Progenitor cell of endocrine pancreas (in vitro differentiated cells): Measurements from ENCODE around the gene SLX4IP. TPM values are rescaled to one million over a fixed set of nuclear protein-coding genes. Genes with fewer than 3 reads are reported as not detected.

Source experiments
- DNase-seq: peaks from one replicate; pipeline ENCODE4 v3.0.0; 2021; ENCODE audit warnings: low spot score; ENCODE audit not compliant: unreplicated experiment
- H3K27ac Mint-ChIP-seq: 2 replicates; pipeline ENCODE4 v1.8.0; 2021; ENCODE audit warnings: mild to moderate bottlenecking, moderate library complexity, mixed read lengths
- H3K27me3 Mint-ChIP-seq: 2 replicates; pipeline ENCODE4 v1.8.0; 2021; ENCODE audit warnings: mixed read lengths
- H3K36me3 Mint-ChIP-seq: 2 replicates; pipeline ENCODE4 v1.8.0; 2022; ENCODE audit warnings: mixed read lengths; ENCODE audit not compliant: insufficient read depth
- H3K4me1 Mint-ChIP-seq: 2 replicates; pipeline ENCODE4 v1.8.0; 2021; ENCODE audit warnings: low read depth, mixed read lengths
- H3K4me3 Mint-ChIP-seq: 2 replicates; pipeline ENCODE4 v1.8.0; 2021; ENCODE audit warnings: low read depth, mild to moderate bottlenecking, moderate library complexity, mixed read lengths
- H3K9me3 Mint-ChIP-seq: 2 replicates; pipeline ENCODE4 v1.8.0; 2021; ENCODE audit warnings: low read depth, mixed read lengths
- total RNA-seq: library from RNA; stranded (reverse); gene quantifications from 2 replicates; pipeline ENCODE4 v1.2.1, GENCODE V29; 2021
- TF ChIP-seq, protein P1 (sequence below): fragments of 200-600 bp; sonication (generic); IDR thresholded peaks from one replicate; pipeline ENCODE4 v1.5.0; 2021; ENCODE audit warnings: antibody characterized with exemption, mild to moderate bottlenecking; ENCODE audit not compliant: unreplicated experiment

The SLX4IP gene
- total RNA-seq, 1 donor from 2014 or later, result 12.0 TPM

DNA sequence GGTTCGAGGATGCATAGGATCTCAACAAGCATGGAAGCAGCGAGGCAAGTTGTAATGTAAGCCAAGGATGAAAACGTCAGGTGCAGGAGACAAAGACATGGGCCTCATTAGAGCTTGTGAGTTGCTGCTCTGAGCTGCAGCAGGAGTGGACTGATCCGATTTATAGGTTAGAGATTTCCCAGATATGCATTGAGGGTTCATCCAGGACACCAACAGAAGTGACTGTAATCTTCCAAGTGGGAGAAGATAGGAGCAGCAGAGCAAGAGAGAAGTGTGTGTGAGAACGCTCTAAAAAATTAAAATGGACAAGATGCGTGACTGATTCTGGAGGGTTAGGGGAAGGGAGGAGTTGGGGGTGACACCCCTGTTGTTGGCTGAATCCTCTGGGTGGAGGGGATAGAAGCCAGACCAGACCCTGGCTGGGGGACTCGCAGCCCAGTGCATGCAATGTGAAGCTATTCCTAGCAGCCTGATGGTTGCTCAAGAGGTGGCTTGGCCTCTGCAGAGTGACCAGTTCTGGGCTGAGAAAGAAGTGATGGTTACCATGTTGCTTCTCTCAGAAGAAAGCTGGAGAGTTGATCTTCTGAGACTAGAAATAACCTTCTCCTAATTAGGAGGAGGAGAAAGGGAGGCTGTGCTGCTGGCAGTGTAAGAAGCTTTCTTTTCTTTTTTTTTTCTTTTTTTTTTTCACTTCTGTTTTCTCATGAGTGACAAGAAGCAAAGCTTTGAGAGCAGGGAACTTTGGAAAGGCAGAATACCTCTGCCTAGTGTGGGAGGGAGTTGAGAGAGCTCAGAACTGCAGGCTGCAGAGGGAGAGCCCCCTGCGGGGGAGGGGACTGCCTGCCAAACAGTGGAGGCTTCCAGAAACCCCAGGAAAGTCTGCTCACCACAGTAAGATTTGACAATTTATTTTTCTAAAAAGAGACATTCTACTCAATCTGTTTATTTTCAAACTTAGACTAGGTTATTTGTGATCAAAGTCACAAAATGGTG is 116.9 kb downstream of the SLX4IP start:
- peaks cover 44% of the 10 kb centered on the region for H3K4me1 Mint-ChIP-seq

DNA sequence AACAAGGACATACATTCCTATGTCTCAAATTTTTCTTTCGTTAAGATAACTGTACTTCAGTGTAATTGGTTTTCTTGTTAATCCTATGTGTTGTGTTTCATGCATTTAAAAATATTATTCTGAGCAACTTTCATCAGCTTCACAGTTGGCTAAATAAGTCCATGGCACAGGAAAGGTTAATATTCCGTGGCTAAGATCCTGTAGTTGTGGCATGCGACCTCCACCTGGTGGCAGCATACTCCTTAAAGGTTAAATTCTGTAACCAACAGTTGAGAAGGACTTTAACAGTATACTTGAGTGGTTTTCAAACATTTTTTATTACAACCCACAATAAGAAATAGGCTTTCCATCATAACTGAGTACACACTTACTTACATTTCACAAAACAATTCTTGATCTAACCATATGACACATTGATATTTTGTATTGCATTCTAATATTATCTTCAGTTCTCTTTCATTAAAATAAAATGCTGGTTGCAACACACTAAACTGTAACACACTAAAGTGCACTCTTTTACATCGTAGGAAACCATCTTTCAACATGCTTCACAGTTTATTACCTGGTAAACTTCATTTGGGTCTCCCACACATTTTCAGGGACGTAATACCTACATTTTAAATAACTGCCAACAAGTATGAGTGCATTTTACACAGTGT is 118.3 kb downstream of the SLX4IP start:
- peaks cover 3% of the 10 kb centered on the region for H3K36me3 Mint-ChIP-seq
- no peaks in the 10 kb centered on the region for H3K9me3 Mint-ChIP-seq
- DNase-seq, result peak; percentile 22
- no peak overlapping the region for H3K4me3 Mint-ChIP-seq
- H3K4me1 Mint-ChIP-seq, result peaks cover 46% of the 10 kb centered on the region
- H3K27ac Mint-ChIP-seq, result no peak overlapping the region
- no peaks in the 10 kb centered on the region for H3K27me3 Mint-ChIP-seq
- TF ChIP-seq, protein P1, sequence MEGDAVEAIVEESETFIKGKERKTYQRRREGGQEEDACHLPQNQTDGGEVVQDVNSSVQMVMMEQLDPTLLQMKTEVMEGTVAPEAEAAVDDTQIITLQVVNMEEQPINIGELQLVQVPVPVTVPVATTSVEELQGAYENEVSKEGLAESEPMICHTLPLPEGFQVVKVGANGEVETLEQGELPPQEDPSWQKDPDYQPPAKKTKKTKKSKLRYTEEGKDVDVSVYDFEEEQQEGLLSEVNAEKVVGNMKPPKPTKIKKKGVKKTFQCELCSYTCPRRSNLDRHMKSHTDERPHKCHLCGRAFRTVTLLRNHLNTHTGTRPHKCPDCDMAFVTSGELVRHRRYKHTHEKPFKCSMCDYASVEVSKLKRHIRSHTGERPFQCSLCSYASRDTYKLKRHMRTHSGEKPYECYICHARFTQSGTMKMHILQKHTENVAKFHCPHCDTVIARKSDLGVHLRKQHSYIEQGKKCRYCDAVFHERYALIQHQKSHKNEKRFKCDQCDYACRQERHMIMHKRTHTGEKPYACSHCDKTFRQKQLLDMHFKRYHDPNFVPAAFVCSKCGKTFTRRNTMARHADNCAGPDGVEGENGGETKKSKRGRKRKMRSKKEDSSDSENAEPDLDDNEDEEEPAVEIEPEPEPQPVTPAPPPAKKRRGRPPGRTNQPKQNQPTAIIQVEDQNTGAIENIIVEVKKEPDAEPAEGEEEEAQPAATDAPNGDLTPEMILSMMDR, result peak; percentile 82

More for the DNA sequence above, 116.9 kb downstream of the SLX4IP start:
- DNase-seq, result no peak
- Mint-ChIP-seq H3K27ac (no peak overlapping the region), H3K27me3 (no peaks in the 10 kb centered on the region), H3K36me3 (peaks cover 1% of the 10 kb centered on the region), H3K9me3 (no peaks in the 10 kb centered on the region), H3K4me3 (no peak overlapping the region)
- TF ChIP-seq, protein P1, result no peak

DNA sequence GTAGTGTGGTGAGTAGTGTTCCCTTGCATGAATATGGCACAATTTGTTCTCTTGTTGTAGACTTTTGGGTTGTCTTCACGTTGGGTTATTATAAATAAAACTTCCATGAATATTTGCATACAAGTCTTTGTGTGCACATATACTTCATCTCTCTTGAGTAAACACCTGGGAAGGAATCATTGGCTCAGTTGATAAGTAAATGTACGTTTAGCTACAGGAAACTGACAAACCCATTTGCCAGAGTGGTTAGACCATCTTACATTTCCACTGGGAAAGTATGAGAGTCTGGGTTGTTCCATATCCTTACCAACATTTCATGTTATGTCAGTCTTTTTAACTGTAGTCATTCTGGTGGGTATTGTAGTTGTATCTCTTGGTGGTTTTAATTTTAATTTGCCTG is 119.2 kb downstream of the SLX4IP start:
- Mint-ChIP-seq H3K36me3 (peaks cover 3% of the 10 kb centered on the region), H3K9me3 (no peaks in the 10 kb centered on the region), H3K4me3 (no peak overlapping the region), H3K27me3 (no peaks in the 10 kb centered on the region), H3K27ac (no peak overlapping the region), H3K4me1 (peaks cover 50% of the 10 kb centered on the region)
- no peak for DNase-seq
- TF ChIP-seq, protein P1, result no peak

DNA sequence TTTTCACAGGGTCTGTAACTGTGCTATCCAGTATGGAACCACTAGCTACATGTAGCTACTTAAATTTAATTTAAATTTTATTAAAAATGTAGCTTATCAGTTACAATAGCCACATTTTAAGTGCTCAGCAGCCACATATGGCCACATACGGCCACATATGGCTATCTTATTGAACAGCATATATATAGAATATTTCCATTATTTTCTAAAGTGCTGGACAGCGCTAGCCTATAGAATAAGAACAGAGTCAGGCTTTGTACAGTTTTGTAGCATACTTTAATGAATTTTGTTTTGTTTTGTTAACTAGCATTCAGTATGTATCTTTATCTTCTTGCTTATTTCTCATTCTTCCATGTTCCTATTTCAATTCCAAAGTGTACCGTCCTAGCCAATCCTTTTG is 120.3 kb downstream of the SLX4IP start:
- peaks cover 3% of the 10 kb centered on the region for H3K36me3 Mint-ChIP-seq
- no peak overlapping the region for H3K4me3 Mint-ChIP-seq
- no peak overlapping the region for H3K27ac Mint-ChIP-seq
- TF ChIP-seq, protein P1, result no peak
- H3K4me1 Mint-ChIP-seq, result peaks cover 43% of the 10 kb centered on the region
- H3K9me3 Mint-ChIP-seq, result no peaks in the 10 kb centered on the region
- no peak for DNase-seq
- no peaks in the 10 kb centered on the region for H3K27me3 Mint-ChIP-seq

DNA sequence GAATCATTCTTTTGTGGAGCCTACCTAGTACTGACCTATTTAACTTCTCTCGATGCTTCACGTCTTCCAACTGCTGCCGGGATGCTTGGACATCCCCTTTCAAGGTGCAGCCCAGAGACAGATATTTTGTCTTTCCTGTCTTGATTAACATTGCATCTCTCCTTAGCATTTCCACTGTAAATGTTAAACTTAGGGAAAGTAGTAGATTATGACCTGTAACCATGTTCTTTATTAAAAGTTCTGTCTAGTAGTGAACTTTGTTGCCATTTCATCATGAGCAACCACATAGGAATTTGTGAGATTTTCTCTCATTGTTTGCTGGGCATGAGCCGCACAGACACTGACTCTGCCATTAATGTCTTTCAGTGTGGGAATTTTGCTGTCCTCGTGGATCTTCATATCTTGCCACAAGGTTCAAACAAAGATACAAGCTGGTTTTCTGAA is 120.8 kb downstream of the SLX4IP start:
- Mint-ChIP-seq H3K4me1 (peaks cover 38% of the 10 kb centered on the region), H3K36me3 (peaks cover 3% of the 10 kb centered on the region), H3K9me3 (no peaks in the 10 kb centered on the region), H3K4me3 (no peak overlapping the region), H3K27me3 (no peaks in the 10 kb centered on the region), H3K27ac (no peak overlapping the region)
- no peak for DNase-seq
- TF ChIP-seq, protein P1, result no peak
